ENCODE measurements around the gene SAPCD2.

Gene SAPCD2

GRCh38 chr9:137028263-137029057 lies 41.9 kb downstream of the SAPCD2 start:
- peak; percentile 59 for DNase-seq

- DNase-seq: no peak
Observed at GRCh38 chr9:137027369-137028262, 42.7 kb downstream of the SAPCD2 start, which contains the start of gene ABCA2. ABCA2 (minus strand) TSS chr9:137028237; CDS start chr9:137028140, 97 bp downstream.

- DNase-seq: no peak
Observed at GRCh38 chr9:137026828-137027227, 43.5 kb downstream of the SAPCD2 start.

GRCh38 chr9:137026384-137026783 lies 44.0 kb downstream of the SAPCD2 start:
- no peak for DNase-seq

- DNase-seq: no peak
Observed at GRCh38 chr9:137025517-137025966, 44.8 kb downstream of the SAPCD2 start.

GRCh38 chr9:137023583-137023991 lies 46.8 kb downstream of the SAPCD2 start:
- DNase-seq: no peak

- no peak for DNase-seq
Observed at GRCh38 chr9:137023157-137023556, 47.2 kb downstream of the SAPCD2 start.

- DNase-seq: no peak
Observed at GRCh38 chr9:137022662-137023008, 47.7 kb downstream of the SAPCD2 start.

- peak; percentile 79 for DNase-seq
Observed at GRCh38 chr9:137021979-137022661, 48.2 kb downstream of the SAPCD2 start.

GRCh38 chr9:137021568-137021978 lies 48.8 kb downstream of the SAPCD2 start:
- DNase-seq: no peak

GRCh38 chr9:137020771-137021567 lies 49.4 kb downstream of the SAPCD2 start:
- no peak for DNase-seq

GRCh38 chr9:137019891-137020683 lies 50.3 kb downstream of the SAPCD2 start:
- no peak for DNase-seq

- DNase-seq: no peak
Observed at GRCh38 chr9:137018761-137019559, 51.4 kb downstream of the SAPCD2 start.

GRCh38 chr9:137017791-137018497 lies 52.4 kb downstream of the SAPCD2 start:
- no peak for DNase-seq

GRCh38 chr9:137017071-137017470 lies 53.3 kb downstream of the SAPCD2 start:
- DNase-seq: no peak

GRCh38 chr9:137016436-137016835 lies 53.9 kb downstream of the SAPCD2 start:
- DNase-seq: no peak

GRCh38 chr9:137015976-137016375 lies 54.4 kb downstream of the SAPCD2 start:
- DNase-seq: no peak

GRCh38 chr9:137015540-137015930 lies 54.8 kb downstream of the SAPCD2 start:
- no peak for DNase-seq

GRCh38 chr9:137014776-137015539 lies 55.4 kb downstream of the SAPCD2 start:
- no peak for DNase-seq

Measured in stimulated activated naive CD4-positive, alpha-beta T cell treated with Interleukin-2 at 50 U/mL for 16 hours (primary cell).